NCI-H82 treated with DMSO at 0.1 percent for 48 hours (cell line): ENCODE measurements around the gene PBLD.
A peak's percentile ranks its signal among the peaks of the same experiment; 100 is the strongest.
"Not testable (repeated sequence)": the region's sequence is repeated elsewhere in the genome, so short reads cannot be mapped to it uniquely, and the experiment has no call there.

Experiments
- DNase-seq: peaks from one replicate; lab custom pipeline; 2025; ENCODE audit not compliant: unreplicated experiment; lab: John Stamatoyannopoulos, UW

PBLD gene

GRCh38 chr10:68331455-68332258, 1.1 kb downstream of the PBLD start, which contains the start of gene HNRNPH3:
Gene HNRNPH3, plus strand, starts transcription at chr10:68332064. Its CDS starts 5,158 bp downstream, at chr10:68337222.
- DNase-seq: peak; percentile 87

GRCh38 chr10:68330852-68331454, 1.8 kb downstream of the PBLD start:
- DNase-seq: no peak

GRCh38 chr10:68329506-68329861, 3.2 kb downstream of the PBLD start:
- DNase-seq: no peak

GRCh38 chr10:68327889-68328786, 4.6 kb downstream of the PBLD start:
- DNase-seq: no peak

GRCh38 chr10:68324396-68324795, 8.3 kb downstream of the PBLD start:
- DNase-seq: not testable (repeated sequence)

GRCh38 chr10:68318331-68319059, 14.2 kb downstream of the PBLD start:
- no peak for DNase-seq

- DNase-seq: no peak
These were observed 17.1 kb downstream of the PBLD start for GRCh38 chr10:68315582-68315981.

GRCh38 chr10:68314930-68315329, 17.8 kb downstream of the PBLD start:
- DNase-seq: not testable (repeated sequence)

- no peak for DNase-seq
These were observed 22.2 kb downstream of the PBLD start for GRCh38 chr10:68310531-68310930.

GRCh38 chr10:68305854-68306253, 26.9 kb downstream of the PBLD start:
- no peak for DNase-seq

GRCh38 chr10:68303849-68304412, 28.8 kb downstream of the PBLD start:
- no peak for DNase-seq

- DNase-seq: no peak
These were observed 29.9 kb downstream of the PBLD start for GRCh38 chr10:68302871-68303270.

- no peak for DNase-seq
These were observed 30.3 kb downstream of the PBLD start for GRCh38 chr10:68302503-68302823.

GRCh38 chr10:68301790-68302502, 30.8 kb downstream of the PBLD start:
- DNase-seq: peak; percentile 61

GRCh38 chr10:68301301-68301700, 31.4 kb downstream of the PBLD start:
- DNase-seq: no peak

GRCh38 chr10:68296843-68297663, 35.7 kb downstream of the PBLD start:
- no peak for DNase-seq

- no peak for DNase-seq
These were observed 42.0 kb downstream of the PBLD start for GRCh38 chr10:68290736-68291135.

- no peak for DNase-seq
These were observed 44.0 kb downstream of the PBLD start for GRCh38 chr10:68288717-68289116.
